RWPE2 (cell line): Measurements from ENCODE around the gene RELA.
"Not testable (repeated sequence)": the region's sequence is repeated elsewhere in the genome, so short reads cannot be mapped to it uniquely, and the experiment has no call there.

Experiments used
- ATAC-seq: fragments of 200-7000 bp; cut with Tn5 transposase; 3 replicates; pipeline ENCODE4 v1.9.1; 2021; ENCODE audit warnings: low read depth
- DNase-seq: peaks from one replicate; pipeline ENCODE4 v3.0.0-alpha.2; 2020; ENCODE audit warnings: low spot score
- H3K27ac ChIP-seq: fragments of 450-650 bp; 2 replicates; pipeline ENCODE4 v1.5.1; 2017; ENCODE audit warnings: mild to moderate bottlenecking; ENCODE audit not compliant: poor library complexity, severe bottlenecking
- H3K27me3 ChIP-seq: fragments of 250-450 bp; sonication (Bioruptor Pico); 2 replicates; pipeline ENCODE4 v1.5.1; 2021; ENCODE audit warnings: mild to moderate bottlenecking, moderate library complexity; ENCODE audit not compliant: insufficient read depth, poor library complexity, severe bottlenecking
- H3K36me3 ChIP-seq: fragments of 250-450 bp; sonication (Bioruptor Pico); 2 replicates; pipeline ENCODE4 v1.5.1; 2020; ENCODE audit warnings: low read depth, mild to moderate bottlenecking, moderate library complexity
- H3K4me1 ChIP-seq: fragments of 250-450 bp; sonication (Bioruptor Pico); 2 replicates; pipeline ENCODE4 v1.5.1; 2021; ENCODE audit warnings: mild to moderate bottlenecking, moderate library complexity; ENCODE audit not compliant: insufficient read depth, poor library complexity, severe bottlenecking
- H3K4me3 ChIP-seq: fragments of 250-450 bp; sonication (Bioruptor Pico); 2 replicates; pipeline ENCODE4 v1.5.1; 2021; ENCODE audit warnings: mild to moderate bottlenecking, moderate library complexity; ENCODE audit not compliant: severe bottlenecking
- H3K9me3 ChIP-seq: fragments of 250-450 bp; sonication (Bioruptor Pico); 2 replicates; pipeline ENCODE4 v1.5.1; 2021; ENCODE audit warnings: mild to moderate bottlenecking, moderate library complexity; ENCODE audit not compliant: severe bottlenecking
- TF ChIP-seq, protein P1 (sequence below): fragments of 450-650 bp; IDR thresholded peaks from one replicate; pipeline ENCODE4 v1.5.1; 2017; ENCODE audit warnings: mild to moderate bottlenecking, moderate library complexity; ENCODE audit not compliant: poor library complexity, severe bottlenecking

The RELA gene

DNA sequence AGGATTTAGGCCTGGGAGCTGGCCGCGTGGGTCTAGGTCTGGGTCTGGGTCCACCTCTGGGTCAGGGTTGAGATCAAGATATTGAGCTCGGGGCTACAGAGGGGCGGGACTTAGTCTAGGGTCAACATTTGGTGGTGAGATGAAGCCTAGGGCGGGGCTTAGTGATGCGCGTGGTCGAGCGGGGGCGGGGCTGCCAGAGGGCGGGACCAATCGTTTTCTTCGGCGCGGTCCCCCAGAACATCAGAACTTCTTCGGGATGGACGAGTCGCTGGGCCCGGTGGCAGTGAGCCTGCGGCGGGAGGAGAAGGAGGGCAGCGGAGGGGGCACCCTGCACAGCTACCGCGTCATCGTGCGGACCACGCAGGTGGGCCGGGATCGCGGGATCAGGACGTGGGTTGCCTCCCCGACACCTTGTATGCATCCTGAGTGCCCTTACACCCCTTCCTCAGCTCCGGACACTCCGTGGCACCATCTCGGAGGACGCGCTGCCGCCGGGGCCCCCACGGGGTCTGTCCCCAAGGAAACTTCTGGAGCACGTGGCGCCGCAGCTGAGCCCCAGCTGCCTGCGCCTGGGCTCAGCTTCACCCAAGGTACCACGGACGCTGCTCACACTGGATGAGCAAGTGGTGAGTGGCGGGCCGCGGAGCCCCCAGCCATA lies 20.6 kb downstream of the RELA start:
- H3K27me3 ChIP-seq = no peaks in the 10 kb centered on the region
- DNase-seq (no peak), ATAC-seq (no peak)
- H3K4me3 ChIP-seq = no peak overlapping the region
- H3K27ac ChIP-seq = no peak overlapping the region
- TF ChIP-seq, protein P1, sequence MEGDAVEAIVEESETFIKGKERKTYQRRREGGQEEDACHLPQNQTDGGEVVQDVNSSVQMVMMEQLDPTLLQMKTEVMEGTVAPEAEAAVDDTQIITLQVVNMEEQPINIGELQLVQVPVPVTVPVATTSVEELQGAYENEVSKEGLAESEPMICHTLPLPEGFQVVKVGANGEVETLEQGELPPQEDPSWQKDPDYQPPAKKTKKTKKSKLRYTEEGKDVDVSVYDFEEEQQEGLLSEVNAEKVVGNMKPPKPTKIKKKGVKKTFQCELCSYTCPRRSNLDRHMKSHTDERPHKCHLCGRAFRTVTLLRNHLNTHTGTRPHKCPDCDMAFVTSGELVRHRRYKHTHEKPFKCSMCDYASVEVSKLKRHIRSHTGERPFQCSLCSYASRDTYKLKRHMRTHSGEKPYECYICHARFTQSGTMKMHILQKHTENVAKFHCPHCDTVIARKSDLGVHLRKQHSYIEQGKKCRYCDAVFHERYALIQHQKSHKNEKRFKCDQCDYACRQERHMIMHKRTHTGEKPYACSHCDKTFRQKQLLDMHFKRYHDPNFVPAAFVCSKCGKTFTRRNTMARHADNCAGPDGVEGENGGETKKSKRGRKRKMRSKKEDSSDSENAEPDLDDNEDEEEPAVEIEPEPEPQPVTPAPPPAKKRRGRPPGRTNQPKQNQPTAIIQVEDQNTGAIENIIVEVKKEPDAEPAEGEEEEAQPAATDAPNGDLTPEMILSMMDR = no peak
- H3K4me1 ChIP-seq = no peaks in the 10 kb centered on the region
- H3K36me3 ChIP-seq = no peaks in the 10 kb centered on the region
- H3K9me3 ChIP-seq = no peaks in the 10 kb centered on the region

DNA sequence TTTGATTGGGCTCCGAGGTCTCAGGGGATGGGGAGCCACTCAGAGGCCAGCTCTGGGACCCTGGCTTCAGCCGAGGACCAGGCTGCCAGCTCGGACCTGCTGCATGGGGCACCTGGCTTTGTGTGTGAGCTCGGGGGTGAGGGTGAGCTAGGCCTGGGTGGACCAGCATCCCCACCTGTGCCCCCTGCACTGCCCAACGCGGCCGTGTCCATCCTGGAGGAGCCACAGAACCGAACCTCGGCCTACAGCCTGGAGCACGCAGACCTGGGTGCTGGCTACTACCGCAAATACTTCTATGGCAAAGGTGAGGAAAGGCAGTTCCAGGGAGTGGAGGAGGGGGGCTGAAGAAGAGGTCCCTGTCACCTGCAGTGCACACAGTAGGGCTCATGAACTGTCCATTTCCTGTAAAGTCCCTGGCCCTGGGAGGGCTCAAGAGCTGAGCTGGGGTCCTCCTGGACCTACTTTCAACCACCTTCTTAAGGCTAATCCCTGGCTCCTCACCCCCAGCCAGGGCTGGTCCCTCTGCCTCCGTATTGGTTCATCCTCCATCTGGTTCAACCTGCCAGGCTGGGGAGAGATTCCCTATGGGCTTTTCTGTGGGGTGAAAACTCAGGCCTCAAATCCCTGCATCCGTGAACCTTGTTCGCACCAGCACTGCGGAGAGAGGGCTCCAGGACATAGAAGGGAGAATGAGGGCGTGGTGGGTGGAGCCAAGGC lies 21.3 kb downstream of the RELA start:
- H3K4me1 ChIP-seq = no peaks in the 10 kb centered on the region
- ATAC-seq (no peak), DNase-seq (no peak)
- H3K4me3 ChIP-seq = no peak overlapping the region
- TF ChIP-seq, protein P1 = no peak
- H3K27ac ChIP-seq = no peak overlapping the region
- H3K36me3 ChIP-seq = peaks cover 6% of the 10 kb centered on the region
- H3K27me3 ChIP-seq = no peaks in the 10 kb centered on the region
- no peaks in the 10 kb centered on the region for H3K9me3 ChIP-seq

DNA sequence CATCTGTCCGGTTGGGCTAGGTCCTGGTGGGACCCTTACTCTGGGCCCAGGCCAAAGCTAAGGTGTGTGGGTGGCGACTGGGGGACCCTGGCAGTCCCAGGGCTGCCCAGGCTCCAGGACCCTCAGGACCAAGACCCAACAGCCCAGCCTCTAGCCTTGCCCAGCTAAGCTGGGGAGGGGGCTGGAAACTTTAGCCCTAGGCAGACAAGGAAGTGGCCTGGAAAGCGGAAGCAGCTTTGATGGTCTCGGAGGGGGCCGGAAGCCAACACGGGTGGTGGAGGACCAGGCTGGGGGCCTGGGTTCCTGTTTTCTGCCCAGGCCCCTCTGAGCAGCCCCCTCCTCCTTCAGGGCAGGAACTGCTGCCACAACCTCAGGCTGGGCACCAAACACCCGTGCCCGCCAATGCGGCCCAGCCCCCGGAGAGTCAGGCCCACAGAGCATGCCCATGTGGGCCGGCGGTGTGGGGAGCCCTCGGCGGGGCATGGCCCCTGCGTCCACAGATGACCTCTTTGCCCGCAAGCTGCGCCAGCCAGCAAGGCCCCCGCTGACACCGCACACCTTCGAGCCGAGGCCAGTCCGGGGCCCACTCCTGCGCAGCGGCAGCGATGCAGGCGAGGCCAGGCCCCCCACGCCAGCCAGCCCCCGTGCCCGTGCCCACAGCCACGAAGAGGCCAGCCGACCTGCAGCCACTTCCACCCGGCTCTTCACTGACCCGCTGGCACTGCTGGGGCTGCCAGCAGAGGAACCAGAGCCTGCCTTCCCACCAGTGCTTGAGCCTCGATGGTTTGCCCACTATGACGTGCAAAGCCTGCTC lies 22.0 kb downstream of the RELA start:
- Histone ChIP-seq H3K4me3 (no peak overlapping the region), H3K36me3 (peaks cover 14% of the 10 kb centered on the region), H3K27me3 (no peaks in the 10 kb centered on the region), H3K9me3 (no peaks in the 10 kb centered on the region), H3K27ac (no peak overlapping the region), H3K4me1 (no peaks in the 10 kb centered on the region)
- ATAC-seq = no peak
- TF ChIP-seq, protein P1 = no peak
- DNase-seq = no peak

DNA sequence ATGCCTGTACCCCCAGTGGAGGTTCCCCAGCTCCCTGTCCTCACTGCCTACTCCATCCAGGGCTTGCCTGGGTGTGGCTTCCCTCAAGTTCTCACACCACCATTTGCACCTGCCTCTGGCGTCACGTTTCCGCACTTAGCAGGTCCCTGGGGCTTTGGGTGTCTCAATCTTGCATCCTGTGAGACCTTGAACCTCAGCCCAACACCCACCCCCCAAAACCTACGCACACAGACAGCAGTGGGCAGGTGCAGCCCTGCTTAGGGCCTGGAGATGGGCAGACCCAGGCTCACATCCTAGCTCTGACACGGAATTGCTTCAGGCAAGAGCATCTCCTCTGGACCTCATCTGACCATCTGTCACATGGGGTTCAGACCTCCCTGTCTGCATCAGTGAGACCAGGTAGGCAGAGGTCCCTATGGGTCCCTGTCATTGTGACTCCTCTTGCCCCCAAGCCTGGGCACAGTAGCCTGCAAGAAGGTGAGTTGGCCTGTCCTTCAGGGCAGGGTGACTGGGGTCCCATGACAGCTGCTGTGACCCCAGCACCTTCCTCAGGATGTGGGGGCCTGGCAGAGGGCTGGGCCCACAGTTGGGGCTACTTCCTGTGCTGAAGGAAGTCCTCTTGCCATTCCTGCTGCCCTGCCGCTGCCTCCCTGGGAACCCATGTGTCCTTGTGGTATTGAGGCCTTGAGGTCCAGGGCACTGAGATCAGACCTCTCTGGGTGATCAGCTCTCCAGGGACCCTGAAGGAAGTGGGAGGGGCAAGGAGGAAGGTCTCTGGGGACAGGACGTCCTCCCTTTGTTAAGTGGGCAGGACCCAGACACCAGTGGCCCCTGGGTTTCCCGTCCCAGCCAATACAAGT lies 22.9 kb downstream of the RELA start:
- H3K27ac ChIP-seq = no peak overlapping the region
- H3K4me1 ChIP-seq = no peaks in the 10 kb centered on the region
- no peaks in the 10 kb centered on the region for H3K27me3 ChIP-seq
- DNase-seq (no peak), ATAC-seq (no peak)
- H3K4me3 ChIP-seq = no peak overlapping the region
- no peaks in the 10 kb centered on the region for H3K9me3 ChIP-seq
- TF ChIP-seq, protein P1 = no peak
- peaks cover 19% of the 10 kb centered on the region for H3K36me3 ChIP-seq

DNA sequence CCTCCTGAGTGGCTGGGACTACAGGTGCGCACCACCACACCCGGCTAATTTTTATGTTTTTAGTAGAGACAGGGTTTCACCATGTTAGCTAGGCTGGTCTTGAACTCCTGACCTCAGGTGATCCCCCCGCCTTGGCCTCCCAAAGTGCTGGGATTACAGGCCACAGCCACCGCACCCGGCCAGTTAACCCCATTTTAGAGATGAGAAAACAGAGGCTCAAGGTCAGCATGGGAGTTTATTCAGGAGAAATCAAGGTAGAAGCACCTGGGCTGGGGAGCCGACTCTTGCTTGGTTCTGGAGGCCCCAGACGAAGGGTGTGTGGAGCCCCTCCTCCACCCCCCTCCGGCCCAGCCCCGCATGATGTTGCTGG lies 23.5 kb downstream of the RELA start:
- not testable (repeated sequence) for H3K9me3 ChIP-seq, H3K4me1 ChIP-seq, ATAC-seq, H3K4me3 ChIP-seq, H3K27me3 ChIP-seq, DNase-seq
- Histone ChIP-seq H3K27ac (peak overlapping the region; percentile 70), H3K36me3 (peaks cover 26% of the 10 kb centered on the region)
